Endothelial cell of hepatic sinusoid (primary cell): ENCODE data around the gene PALLD.

Experiments
- in situ Hi-C: cut with HindIII; loops from 2 replicates; pipeline ENCODE4 v1.10.0; 2017; ENCODE audit warnings: low sequenced_read_pairs

The PALLD gene

GRCh38 chr4:168880072-168880675, 383.3 kb downstream of the PALLD start:
- in situ Hi-C loops: no loop called here

GRCh38 chr4:168880811-168881595, 384.2 kb downstream of the PALLD start:
- in situ Hi-C loops: no loop called here

DNA sequence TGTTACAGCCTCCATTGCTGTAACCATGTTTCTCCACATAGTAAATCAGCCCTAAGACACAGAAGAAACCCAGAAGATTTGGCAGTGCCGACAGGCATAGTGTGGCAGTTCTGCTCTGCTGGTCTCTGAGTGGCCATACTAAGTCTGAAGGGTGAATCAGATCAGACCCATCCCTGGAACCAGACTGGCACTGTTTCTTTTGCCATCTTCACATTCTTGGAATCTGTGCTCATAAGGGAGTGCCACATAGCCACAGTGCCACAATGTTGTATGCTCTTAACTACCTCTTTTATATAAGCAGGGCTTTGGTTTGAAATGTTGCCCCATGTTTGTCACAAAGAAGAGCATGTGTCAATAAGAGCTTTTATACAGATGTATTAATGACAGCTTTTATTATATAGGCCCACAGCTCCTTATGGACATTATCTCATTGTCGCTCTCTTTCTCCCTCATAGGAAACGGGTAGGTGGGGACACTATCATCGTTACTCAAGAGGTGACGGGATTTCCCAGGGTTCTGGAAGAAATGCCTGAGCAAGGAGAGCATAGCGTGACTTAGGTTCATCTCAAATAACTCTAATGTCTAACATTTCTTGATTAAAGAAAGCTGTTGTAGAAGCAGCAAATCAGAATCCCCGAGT, 385.0 kb downstream of the PALLD start:
- in situ Hi-C loops: no loop called here

DNA sequence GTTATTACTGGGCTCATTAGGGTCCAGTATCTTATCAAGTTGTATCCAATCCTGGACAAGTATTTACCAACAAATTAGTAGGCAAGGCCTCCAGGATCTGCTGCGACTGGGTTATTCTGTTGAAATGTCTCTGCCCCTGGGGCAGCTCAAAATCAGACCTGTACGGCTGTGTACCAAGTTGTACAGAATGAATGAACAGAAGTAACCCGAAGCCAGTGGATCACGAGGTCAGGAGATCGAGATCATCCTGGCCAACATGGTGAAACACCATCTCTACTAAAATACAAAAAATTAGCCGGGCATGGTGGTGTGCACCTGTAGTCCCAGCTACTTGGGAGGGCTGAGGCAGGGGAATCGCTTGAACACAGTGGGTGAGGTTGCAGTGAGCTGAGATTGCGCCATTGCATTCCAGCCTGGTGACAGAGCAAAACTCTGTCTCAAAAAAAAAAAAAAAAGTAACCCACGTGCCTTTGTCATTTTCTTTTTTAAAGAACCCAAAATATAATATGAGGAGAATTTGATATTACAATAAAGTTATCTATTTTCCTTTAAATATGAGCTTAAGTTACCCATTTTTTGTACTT, 385.9 kb downstream of the PALLD start:
- in situ Hi-C loops: no loop called here

DNA sequence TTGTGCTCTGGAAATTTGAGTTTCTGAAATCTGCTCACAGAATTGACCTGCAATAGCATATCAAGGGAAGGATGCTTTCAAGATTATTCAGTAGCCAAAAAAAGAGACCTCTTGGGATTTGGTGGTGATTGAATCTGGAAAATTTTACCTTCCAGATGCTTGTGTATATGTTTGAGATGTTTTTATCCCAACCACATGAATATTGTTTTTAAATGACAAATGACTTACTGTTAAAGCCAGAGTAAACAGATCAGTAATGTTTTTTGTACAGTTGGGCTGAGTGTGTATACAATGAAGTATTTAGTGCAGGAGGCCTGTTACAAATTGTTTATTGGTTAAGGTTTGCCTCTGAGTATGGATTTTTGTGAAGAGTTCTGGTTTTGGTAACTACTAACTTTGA, 386.7 kb downstream of the PALLD start:
- in situ Hi-C loops: no loop called here

DNA sequence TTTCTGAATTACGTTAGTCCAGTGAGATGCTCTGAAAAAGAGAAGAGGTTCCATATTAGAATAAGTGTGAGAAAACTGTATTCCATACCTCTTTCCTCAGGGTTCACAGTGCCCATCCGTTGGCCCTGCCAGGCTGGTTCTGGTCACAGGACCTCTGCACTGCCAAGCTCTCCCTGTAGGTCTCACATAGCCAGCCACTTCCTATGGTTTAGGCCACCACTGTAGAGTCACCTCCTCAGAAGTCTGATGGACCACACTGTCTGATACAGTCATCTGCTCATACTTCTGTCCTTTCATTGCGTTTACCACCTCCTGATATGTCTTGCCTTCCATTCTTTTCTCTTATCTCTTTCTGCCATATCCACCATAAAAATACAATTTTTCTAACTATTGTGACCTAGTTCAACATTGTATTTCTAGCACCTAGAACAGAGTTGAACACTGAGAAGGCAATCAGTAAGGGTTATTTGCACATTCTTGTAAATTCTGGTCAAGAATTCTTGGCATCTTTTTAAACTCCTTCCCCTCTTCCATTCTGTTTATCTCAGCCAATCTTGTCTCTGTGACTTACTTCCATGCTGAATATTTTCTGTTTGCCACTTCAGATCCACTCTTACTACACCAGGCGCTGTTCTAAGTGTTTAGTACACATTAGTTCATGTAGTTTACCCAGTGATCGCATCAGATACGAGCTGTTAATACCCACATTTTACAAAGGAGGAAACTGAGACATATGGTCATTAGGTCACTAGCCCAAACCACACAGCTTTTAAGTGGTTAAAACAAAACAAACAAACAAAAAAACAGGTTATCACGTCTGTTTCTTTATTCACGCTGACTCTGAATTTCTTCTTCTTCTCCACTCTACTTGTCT, 387.6 kb downstream of the PALLD start:
- in situ Hi-C loops: no loop called here

GRCh38 chr4:168885400-168885799, 388.5 kb downstream of the PALLD start:
- in situ Hi-C loops: no loop called here

- in situ Hi-C loops: no loop called here
Measured at GRCh38 chr4:168886351-168886750, 389.5 kb downstream of the PALLD start.

DNA sequence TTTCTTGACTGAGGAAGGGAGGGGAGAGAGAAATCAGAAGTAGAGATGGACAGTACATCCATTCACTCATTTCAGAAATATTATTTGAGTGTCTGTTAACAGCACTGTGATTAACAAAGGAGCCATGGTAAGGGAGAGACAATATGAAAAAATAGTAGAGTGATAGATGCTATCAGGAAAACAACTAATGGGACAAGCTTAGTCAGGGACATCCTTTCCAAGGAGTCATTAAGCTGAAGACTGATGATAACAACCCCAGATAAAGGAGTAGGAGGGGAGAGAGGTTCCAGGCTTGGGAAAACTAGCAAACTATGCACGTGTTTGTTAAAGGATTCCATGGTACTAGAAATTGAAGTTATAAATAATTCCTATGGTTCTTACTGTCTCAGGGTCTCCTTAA, 391.0 kb downstream of the PALLD start:
- in situ Hi-C loops: no loop called here

DNA sequence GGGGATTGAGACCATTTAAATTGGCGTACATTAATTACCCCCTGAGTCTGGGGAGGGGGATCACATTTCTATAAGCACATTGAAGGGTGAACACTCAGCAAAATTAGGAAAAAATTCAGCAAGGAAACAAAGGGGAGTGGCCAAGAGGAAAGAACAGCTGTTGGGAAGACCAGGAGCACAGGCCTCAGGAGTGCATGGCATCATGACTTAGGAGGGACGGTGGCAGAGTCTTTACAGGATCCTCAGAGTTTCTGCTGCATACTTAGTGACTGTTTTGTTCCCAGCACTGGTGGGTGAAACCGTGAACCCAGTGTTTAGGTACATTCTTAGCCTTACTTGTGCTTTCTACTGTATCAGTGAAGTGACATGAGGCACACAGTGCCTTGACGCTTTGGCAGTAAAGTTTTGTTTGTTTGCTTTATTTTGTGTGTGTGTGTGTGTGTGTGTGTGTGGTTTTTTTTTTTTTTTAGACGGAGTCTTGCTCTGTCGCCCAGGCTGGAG, 391.9 kb downstream of the PALLD start:
- in situ Hi-C loops: no loop called here

DNA sequence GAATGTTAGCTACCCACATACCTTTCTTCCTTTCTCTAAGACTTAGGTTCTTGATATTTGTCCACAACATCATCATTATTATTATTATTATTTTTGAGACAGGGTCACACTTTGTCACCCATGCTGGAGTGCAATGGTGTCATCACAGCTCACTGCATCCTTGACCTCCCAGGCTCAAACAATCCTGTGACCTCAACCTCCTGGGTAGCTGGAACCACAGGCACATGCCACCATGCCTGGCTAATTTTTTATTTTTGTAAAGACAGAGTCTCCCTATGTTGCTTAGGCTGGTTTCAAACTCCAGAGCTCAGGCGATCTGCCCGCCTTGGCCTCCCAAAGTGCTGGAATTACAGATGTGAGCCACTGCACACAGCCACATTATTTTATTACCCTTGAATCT, 394.2 kb downstream of the PALLD start:
- in situ Hi-C loops: no loop called here

DNA sequence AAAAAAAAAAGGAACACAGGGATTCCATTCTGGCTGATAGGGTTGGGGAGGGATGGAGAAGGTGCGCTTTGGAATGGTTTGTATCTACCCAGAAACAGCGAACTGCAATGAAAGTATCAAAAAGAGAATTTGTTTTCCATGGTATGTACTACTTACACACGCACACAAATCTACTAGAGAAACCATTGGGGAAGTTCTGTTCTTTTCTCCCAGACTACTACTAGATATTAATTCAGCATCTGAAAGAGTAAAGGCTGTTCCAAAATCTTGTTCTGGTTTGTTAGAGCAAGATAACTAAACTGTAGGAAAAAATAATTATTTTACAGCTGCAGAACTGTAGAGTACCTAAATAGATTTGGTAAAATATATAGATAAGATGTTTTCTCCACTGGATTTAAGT, 394.8 kb downstream of the PALLD start:
- in situ Hi-C loops: no loop called here

GRCh38 chr4:168892475-168892874, 395.6 kb downstream of the PALLD start:
- in situ Hi-C loops: no loop called here

DNA sequence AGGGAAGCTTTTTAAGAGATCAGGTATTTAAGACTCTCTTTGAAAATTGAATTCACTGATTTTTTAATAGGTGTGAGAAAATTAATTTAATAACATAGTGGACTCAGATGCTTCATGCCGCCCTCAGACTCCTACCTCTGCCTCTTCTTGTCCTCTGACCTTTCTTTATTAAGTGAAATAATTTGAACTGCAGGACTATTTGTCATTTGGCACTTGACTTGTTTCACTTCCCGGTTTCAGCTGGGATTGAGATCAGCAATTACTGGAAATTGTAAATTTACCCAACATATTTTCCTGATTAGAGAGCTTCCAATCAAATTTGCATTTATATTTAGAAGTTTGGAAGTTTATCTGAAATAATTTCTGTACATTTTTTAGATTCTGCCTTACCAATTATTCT, 396.4 kb downstream of the PALLD start:
- in situ Hi-C loops: no loop called here

DNA sequence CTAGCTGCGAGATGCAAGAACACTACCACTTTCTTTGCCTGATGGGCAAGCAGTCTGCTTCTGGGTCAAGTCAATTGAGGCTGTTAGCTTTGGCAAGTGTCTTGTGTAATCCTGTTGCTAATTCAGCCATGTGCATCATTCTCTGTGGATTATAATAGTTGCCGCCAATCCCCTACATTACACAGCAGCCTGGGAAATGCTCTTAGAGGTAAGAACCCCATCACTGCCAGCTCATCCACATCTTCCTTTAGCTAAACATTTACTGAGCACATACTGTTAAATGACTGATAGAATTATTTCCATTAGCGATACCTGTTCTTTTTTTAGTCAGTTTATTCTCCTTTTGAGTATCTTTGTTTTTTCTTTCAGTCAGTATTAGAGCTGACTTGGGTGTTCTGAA, 397.0 kb downstream of the PALLD start:
- in situ Hi-C loops: no loop called here

DNA sequence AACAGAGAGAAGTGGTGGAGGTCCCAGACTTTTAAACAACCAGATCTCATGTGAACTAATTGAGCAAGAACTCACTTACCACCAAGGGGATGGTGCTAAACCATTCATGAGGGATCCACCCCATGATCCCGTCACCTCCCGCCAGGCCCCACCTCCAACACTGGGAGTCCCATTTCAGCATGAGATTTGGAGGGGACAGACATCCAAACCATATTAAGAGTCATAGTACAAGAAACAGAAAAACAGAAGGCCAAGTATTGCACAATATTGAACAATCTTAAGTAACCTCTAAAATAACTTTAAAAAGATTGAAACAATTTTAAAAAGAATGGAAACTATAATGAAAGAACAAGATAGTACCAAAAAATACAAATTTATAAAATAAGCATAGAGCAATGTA, 403.2 kb downstream of the PALLD start:
- in situ Hi-C loops: loop anchor here (25.0 kb wide), 1 partner anchor 713 kb away; no protein-coding TSS in a partner anchor

- in situ Hi-C loops: loop anchor here (25.0 kb wide), 1 partner anchor 720 kb away; no protein-coding TSS in a partner anchor
Measured at GRCh38 chr4:168907119-168907698, 410.4 kb downstream of the PALLD start.

GRCh38 chr4:168908093-168908492, 411.2 kb downstream of the PALLD start:
- in situ Hi-C loops: loop anchor here (25.0 kb wide), 1 partner anchor 721 kb away; no protein-coding TSS in a partner anchor

DNA sequence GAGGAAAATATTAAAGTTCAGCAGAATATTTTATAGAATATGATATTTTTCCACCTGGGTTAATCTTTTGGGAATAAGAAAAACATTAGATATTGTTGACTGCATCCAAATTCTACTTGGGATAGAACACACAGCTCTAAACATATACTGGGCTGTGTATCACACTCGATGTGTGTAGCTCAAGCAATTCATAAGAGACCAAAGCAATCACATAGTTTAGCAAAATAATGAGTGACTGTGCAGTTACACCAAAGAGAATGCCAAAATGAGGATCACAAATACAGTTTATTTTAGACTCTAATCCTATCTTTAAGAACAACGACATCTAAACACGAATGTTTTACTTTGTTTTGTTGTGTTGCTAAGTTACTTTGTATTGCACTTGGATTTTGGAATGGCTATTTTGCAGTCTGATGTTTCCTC, 412.0 kb downstream of the PALLD start:
- in situ Hi-C loops: loop anchor here (25.0 kb wide), 1 partner anchor 722 kb away; no protein-coding TSS in a partner anchor

DNA sequence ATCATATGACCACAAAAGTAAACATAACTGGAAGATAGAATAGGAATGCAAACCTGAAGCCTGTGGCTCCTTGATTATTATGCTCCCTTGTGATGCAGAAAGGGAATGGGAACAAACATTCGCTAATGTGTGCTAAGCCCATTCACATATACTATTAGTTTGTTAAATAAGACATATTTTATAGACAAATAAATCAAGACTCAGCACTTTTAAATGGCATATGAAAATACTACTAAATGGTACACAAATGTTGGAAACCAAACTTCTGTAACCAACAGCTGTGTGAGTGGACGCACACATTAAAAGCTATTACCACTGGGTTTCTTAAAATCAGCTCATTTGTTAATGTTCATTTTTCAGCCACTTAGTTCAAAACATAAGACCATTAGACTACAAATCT, 417.2 kb downstream of the PALLD start:
- in situ Hi-C loops: loop anchor here (25.0 kb wide), 1 partner anchor 727 kb away; no protein-coding TSS in a partner anchor
